H9 (cell line): Measurements from ENCODE around the gene FSTL4. TPM values are rescaled to one million over a fixed set of nuclear protein-coding genes. Genes with fewer than 3 reads are reported as not detected.

Experiments used
- DNase-seq: peaks from one replicate; pipeline ENCODE4 v3.0.0-alpha.2; 2017
- H2AFZ ChIP-seq: one replicate; pipeline ENCODE4 v1.6.1; 2013; ENCODE audit warnings: mild to moderate bottlenecking, low read length, control low read depth, moderate library complexity
- H2AK5ac ChIP-seq: 2 replicates; pipeline ENCODE4 v1.6.1; 2013; ENCODE audit warnings: low read length, control low read depth, mixed read lengths; ENCODE audit not compliant: insufficient read length
- H2BK120ac ChIP-seq: one replicate; pipeline ENCODE4 v1.6.1; 2013; ENCODE audit warnings: low read depth, mild to moderate bottlenecking, low read length, control low read depth, inconsistent platforms; ENCODE audit not compliant: poor library complexity, severe bottlenecking
- H2BK12ac ChIP-seq: 2 replicates; pipeline ENCODE4 v1.6.1; 2013; ENCODE audit warnings: low read length, control low read depth, mixed read lengths, low read depth; ENCODE audit not compliant: insufficient read length
- H2BK15ac ChIP-seq: 2 replicates; pipeline ENCODE4 v1.6.1; 2013; ENCODE audit warnings: low read depth, low read length, control low read depth
- H2BK20ac ChIP-seq: one replicate; pipeline ENCODE4 v1.6.1; 2013; ENCODE audit warnings: low read depth, mild to moderate bottlenecking, low read length, control low read depth, inconsistent platforms; ENCODE audit not compliant: poor library complexity, severe bottlenecking
- H2BK5ac ChIP-seq: 2 replicates; pipeline ENCODE4 v1.6.1; 2013; ENCODE audit warnings: low read length, control low read depth, mixed read lengths; ENCODE audit not compliant: insufficient read length
- H3K14ac ChIP-seq: 2 replicates; pipeline ENCODE4 v1.6.1; 2013; ENCODE audit warnings: low read length, control low read depth; ENCODE audit not compliant: insufficient read depth
- H3K18ac ChIP-seq: 2 replicates; pipeline ENCODE4 v1.6.1; 2013; ENCODE audit warnings: low read depth, mild to moderate bottlenecking, mixed read lengths, low read length, control low read depth; ENCODE audit not compliant: insufficient read length
- H3K23ac ChIP-seq: 2 replicates; pipeline ENCODE4 v1.6.1; 2013; ENCODE audit warnings: low read length, control low read depth, mixed read lengths, low read depth; ENCODE audit not compliant: insufficient read length
- H3K23me2 ChIP-seq: 2 replicates; pipeline ENCODE4 v1.6.1; 2013; ENCODE audit warnings: low read depth, mild to moderate bottlenecking, mixed read lengths, low read length, control low read depth; ENCODE audit not compliant: insufficient read length, poor library complexity, severe bottlenecking
- H3K27ac ChIP-seq: 2 replicates; pipeline ENCODE4 v1.5.1; 2013; ENCODE audit warnings: low read length, control low read depth, mixed read lengths, low read depth; ENCODE audit not compliant: insufficient read length
- H3K27me3 ChIP-seq: 2 replicates; pipeline ENCODE4 v1.6.1; 2013; ENCODE audit warnings: low read length, control low read depth, inconsistent platforms; ENCODE audit not compliant: insufficient read depth
- H3K4ac ChIP-seq: 2 replicates; pipeline ENCODE4 v1.6.1; 2013; ENCODE audit warnings: low read depth, mild to moderate bottlenecking, control low read depth, inconsistent platforms, low read length, moderate library complexity
- H3K4me1 ChIP-seq: 2 replicates; pipeline ENCODE4 v1.6.1; 2013; ENCODE audit warnings: low read length, control low read depth, inconsistent platforms; ENCODE audit not compliant: insufficient read depth
- H3K4me2 ChIP-seq: 2 replicates; pipeline ENCODE4 v1.6.1; 2013; ENCODE audit warnings: low read length, control low read depth, mixed read lengths; ENCODE audit not compliant: insufficient read length, insufficient read depth
- H3K56ac ChIP-seq: 2 replicates; pipeline ENCODE4 v1.6.1; 2013; ENCODE audit warnings: low read depth, mild to moderate bottlenecking, mixed read lengths, low read length, control low read depth; ENCODE audit not compliant: insufficient read length
- H3K79me1 ChIP-seq: 2 replicates; pipeline ENCODE4 v1.6.1; 2013; ENCODE audit warnings: low read depth, mild to moderate bottlenecking, moderate library complexity, low read length, control low read depth, inconsistent platforms; ENCODE audit not compliant: insufficient read depth, poor library complexity, severe bottlenecking
- H3K79me2 ChIP-seq: 2 replicates; pipeline ENCODE4 v1.6.1; 2013; ENCODE audit warnings: low read length, control low read depth, inconsistent platforms; ENCODE audit not compliant: insufficient read depth
- H3K9ac ChIP-seq: 2 replicates; pipeline ENCODE4 v1.6.1; 2013; ENCODE audit warnings: low read length, control low read depth, mixed read lengths; ENCODE audit not compliant: insufficient read length; ENCODE audit errors: extremely low read depth
- H3K9me3 ChIP-seq: one replicate; pipeline ENCODE4 v1.6.1; 2013; ENCODE audit warnings: low read depth, low read length, inconsistent platforms; ENCODE audit not compliant: control insufficient read depth
- H3T11ph ChIP-seq: one replicate; pipeline ENCODE4 v1.6.1; 2013; ENCODE audit warnings: mild to moderate bottlenecking, low read length, control low read depth, inconsistent platforms
- H4K20me1 ChIP-seq: one replicate; pipeline ENCODE4 v1.6.1; 2013; ENCODE audit not compliant: control insufficient read depth, insufficient read length, insufficient read depth
- H4K5ac ChIP-seq: 2 replicates; pipeline ENCODE4 v1.6.1; 2013; ENCODE audit warnings: low read depth, mild to moderate bottlenecking, mixed read lengths, low read length, control low read depth; ENCODE audit not compliant: insufficient read length
- H4K8ac ChIP-seq: replicated peaks from 2 replicates; pipeline ENCODE4 v1.6.1; 2013; ENCODE audit warnings: low read length, control low read depth, mixed read lengths, low read depth; ENCODE audit not compliant: insufficient read length
- H4K91ac ChIP-seq: 2 replicates; pipeline ENCODE4 v1.6.1; 2013; ENCODE audit warnings: low read depth, mild to moderate bottlenecking, moderate library complexity, mixed read lengths, low read length, control low read depth; ENCODE audit not compliant: insufficient read length
- H3K27ac Mint-ChIP-seq, 3 experiments: 2 replicates in 2 of 3; 3 replicates in 1 of 3; pipeline ENCODE4 v1.8.0; 2020 to 2021; ENCODE audit warnings: mixed read lengths in 3 of 3, mild to moderate bottlenecking in 1 of 3, moderate library complexity in 1 of 3
- H3K27me3 Mint-ChIP-seq: 2 replicates; pipeline ENCODE4 v1.8.0; 2021; ENCODE audit warnings: low read depth, mild to moderate bottlenecking, moderate library complexity, mixed read lengths
- H3K36me3 Mint-ChIP-seq, 3 experiments: 2 replicates in 2 of 3; 3 replicates in 1 of 3; pipeline ENCODE4 v1.8.0; 2020 to 2021; ENCODE audit warnings: low read depth in 3 of 3, mixed read lengths in 3 of 3; ENCODE audit not compliant: insufficient read depth in 1 of 3
- H3K4me1 Mint-ChIP-seq, 2 experiments: 2 replicates each; pipeline ENCODE4 v1.8.0; 2020; ENCODE audit warnings: mixed read lengths in 2 of 2
- H3K4me3 Mint-ChIP-seq, 2 experiments: 2 replicates in 1 of 2; 3 replicates in 1 of 2; pipeline ENCODE4 v1.8.0; 2020 to 2021; ENCODE audit warnings: mild to moderate bottlenecking in 2 of 2, mixed read lengths in 2 of 2, moderate library complexity in 1 of 2
- H3K9me3 Mint-ChIP-seq, 2 experiments: 2 replicates in 1 of 2; 3 replicates in 1 of 2; pipeline ENCODE4 v1.8.0; 2020; ENCODE audit warnings: mild to moderate bottlenecking in 2 of 2, mixed read lengths in 2 of 2, moderate library complexity in 1 of 2
- CTCF ChIP-seq: fragments of 200-600 bp; sonication (generic); conservative IDR thresholded peaks from 3 replicates; pipeline ENCODE4 v1.8.0; 2021; ENCODE audit warnings: antibody characterized with exemption, mild to moderate bottlenecking
- WGBS: extraction: QIAGEN DNeasy Blood & Tissue Kit; methylation state at CpG from one replicate; pipeline ENCODE4 v1.1.7; 2013; ENCODE audit warnings: missing lambda C conversion rate, low lambda C conversion rate, mixed read lengths; ENCODE audit not compliant: insufficient read length; ENCODE audit errors: extremely low coverage; 5-methylcytosine and 5-hydroxymethylcytosine counted together
- total RNA-seq: library from RNA; stranded (reverse); gene quantifications from 2 replicates; pipeline ENCODE4 v1.2.1, GENCODE V29; 2021

The FSTL4 gene
- total RNA-seq, 1 experiment from 2014 or later: 5.7 TPM

GRCh38 chr5:133321833-133322420 lies 290.4 kb downstream of the FSTL4 start:
- Histone ChIP-seq H3K4me1 (peaks cover 3% of the 10 kb centered on the region; the same call in 1 of the 2 replicates), H4K20me1 (no peaks in the 10 kb centered on the region), H3K4me2 (no peak overlapping the region), H3K23me2 (no peaks in the 10 kb centered on the region), H3K18ac (no peak overlapping the region), H2AK5ac (no peak overlapping the region), H3T11ph (no peak overlapping the region), H3K79me1 (no peaks in the 10 kb centered on the region), H3K23ac (no peak overlapping the region), H2BK15ac (no peak overlapping the region), H4K8ac (no peak overlapping the region), H3K9ac (no peak overlapping the region), H4K91ac (no peak overlapping the region), H2BK20ac (no peak overlapping the region), H2AFZ (no peak overlapping the region), H3K14ac (no peak overlapping the region), H2BK5ac (no peak overlapping the region), H3K9me3 (no peaks in the 10 kb centered on the region), H3K27ac (no peak overlapping the region), H3K79me2 (no peaks in the 10 kb centered on the region), H3K27me3 (no peaks in the 10 kb centered on the region; the same call in 1 of the 2 replicates), H2BK120ac (no peak overlapping the region), H4K5ac (no peak overlapping the region), H3K56ac (no peak overlapping the region), H2BK12ac (no peak overlapping the region), H3K4ac (no peak overlapping the region)
- H3K36me3 Mint-ChIP-seq: no peaks in the 10 kb centered on the region; a peak in 2 of 7 replicates
- DNase-seq: no peak
- H3K9me3 Mint-ChIP-seq: no peaks in the 10 kb centered on the region
- H3K4me3 Mint-ChIP-seq: no peak overlapping the region; a peak in 1 of 5 replicates
- no CpG with 5 or more reads among the region's 6 CpGs for WGBS
- H3K4me1 Mint-ChIP-seq: peaks cover 50 to 57% of the 10 kb centered on the region in 2 experiments
- peaks cover 8% of the 10 kb centered on the region; the same call in 1 of the 2 replicates for H3K27me3 Mint-ChIP-seq
- no peak for TF ChIP-seq CTCF
- H3K27ac Mint-ChIP-seq: no peak overlapping the region; a peak in 1 of 7 replicates
